Hepatocyte (in vitro differentiated cells): ENCODE results near the gene CDK5. TPM values are rescaled to one million over a fixed set of nuclear protein-coding genes. Genes with fewer than 3 reads are reported as not detected.

Source experiments
- DNase-seq: peaks from one replicate; pipeline ENCODE4 v3.0.0-alpha.2; 2016; ENCODE audit warnings: low spot score
- H2AFZ ChIP-seq: fragments of 200-600 bp; sonication (generic); 2 replicates; pipeline ENCODE4 v1.6.0; 2016; ENCODE audit warnings: antibody characterized with exemption, mild to moderate bottlenecking
- H3K27ac ChIP-seq: fragments of 200-600 bp; sonication (generic); 2 replicates; pipeline ENCODE4 v1.5.1; 2016; ENCODE audit warnings: mild to moderate bottlenecking
- H3K27me3 ChIP-seq: fragments of 200-600 bp; sonication (generic); 2 replicates; pipeline ENCODE4 v1.6.1; 2016
- H3K36me3 ChIP-seq: fragments of 200-600 bp; sonication (generic); replicated peaks from 2 replicates; pipeline ENCODE4 v1.5.1; 2016; ENCODE audit warnings: low read depth; ENCODE audit not compliant: insufficient read depth
- H3K4me1 ChIP-seq: fragments of 200-600 bp; sonication (generic); 2 replicates; pipeline ENCODE4 v1.5.1; 2016; ENCODE audit warnings: mild to moderate bottlenecking, moderate library complexity; ENCODE audit not compliant: insufficient read depth
- H3K4me2 ChIP-seq: fragments of 200-600 bp; sonication (generic); 2 replicates; pipeline ENCODE4 v1.6.0; 2016
- H3K4me3 ChIP-seq: fragments of 200-600 bp; sonication (generic); 2 replicates; pipeline ENCODE4 v1.5.1; 2016; ENCODE audit warnings: mild to moderate bottlenecking
- H3K79me2 ChIP-seq: fragments of 200-600 bp; sonication (generic); 2 replicates; pipeline ENCODE4 v1.6.0; 2017; ENCODE audit warnings: mild to moderate bottlenecking
- H3K9me2 ChIP-seq: fragments of 200-600 bp; sonication (generic); replicated peaks from 2 replicates; pipeline ENCODE4 v1.6.0; 2017; ENCODE audit warnings: mild to moderate bottlenecking; ENCODE audit not compliant: insufficient read depth
- H3K9me3 ChIP-seq: fragments of 200-600 bp; sonication (generic); 2 replicates; pipeline ENCODE4 v1.5.1; 2016; ENCODE audit warnings: low read depth, mild to moderate bottlenecking
- H4K20me1 ChIP-seq: fragments of 200-600 bp; sonication (generic); 2 replicates; pipeline ENCODE4 v1.6.0; 2016; ENCODE audit warnings: mild to moderate bottlenecking; ENCODE audit not compliant: insufficient read depth, poor library complexity, severe bottlenecking
- EZH2 ChIP-seq: fragments of 200-600 bp; sonication (generic); IDR thresholded peaks from 2 replicates; pipeline ENCODE4 v1.6.1; 2016; ENCODE audit warnings: antibody characterized with exemption, mild to moderate bottlenecking, borderline replicate concordance
- EZH2phosphoT487 ChIP-seq: fragments of 200-600 bp; sonication (generic); IDR thresholded peaks from one replicate; pipeline ENCODE4 v1.6.1; 2018; ENCODE audit warnings: antibody characterized with exemption, mild to moderate bottlenecking, low read depth, moderate library complexity; ENCODE audit not compliant: unreplicated experiment, severe bottlenecking
- WGBS: methylation state at CpG from one replicate; pipeline ENCODE4 v1.1.6; 2016; ENCODE audit warnings: low lambda C conversion rate; ENCODE audit errors: missing lambda C conversion rate; 5-methylcytosine and 5-hydroxymethylcytosine counted together
- polyA plus RNA-seq: library from polyadenylated mRNA; unstranded; fragments of >200 nt; fragmentation: Nextera tagmentation; extraction: Ambion mirVana; gene quantifications from 2 replicates; pipeline ENCODE4 v1.2.1, GENCODE V29; 2016
- total RNA-seq: library from RNA; depleted of rRNA; stranded (reverse); fragments of >200 nt; gene quantifications from 2 replicates; pipeline ENCODE4 v1.2.3, GENCODE V29; 2014
- TF ChIP-seq, protein P1 (sequence below): fragments of 200-600 bp; sonication (generic); IDR thresholded peaks from 2 replicates; pipeline ENCODE4 v1.5.1; 2016; ENCODE audit warnings: antibody characterized with exemption, mild to moderate bottlenecking; ENCODE audit not compliant: poor library complexity

The CDK5 gene
- total and polyA plus RNA-seq, 2 experiments from 2014 or later, result 17.4 to 29.4 TPM

DNA sequence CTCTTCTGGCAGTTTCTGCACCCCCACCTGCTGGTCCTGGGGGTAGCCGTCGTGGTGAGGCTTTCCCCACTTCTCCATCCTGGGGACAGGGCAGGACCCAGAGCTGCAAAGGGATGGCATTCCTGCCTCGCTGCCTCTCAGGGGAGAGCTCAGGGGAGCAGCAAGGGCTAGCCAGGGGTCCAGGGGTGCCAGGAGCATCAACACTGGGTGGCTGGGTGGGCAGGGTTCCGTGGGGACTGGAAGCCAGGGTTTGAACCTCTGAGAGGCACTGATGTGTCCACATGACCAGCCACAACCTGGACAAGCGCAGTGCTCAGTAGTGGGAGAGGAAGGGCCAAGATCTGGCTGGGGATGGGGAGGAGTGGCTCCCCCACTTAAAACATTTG, 23.8 kb downstream of the CDK5 start:
- Histone ChIP-seq H3K9me3 (no peaks in the 10 kb centered on the region), H4K20me1 (no peaks in the 10 kb centered on the region), H3K27ac (no peak overlapping the region), H3K4me3 (no peak overlapping the region), H2AFZ (no peak overlapping the region), H3K79me2 (peaks cover 12% of the 10 kb centered on the region), H3K9me2 (no peaks in the 10 kb centered on the region), H3K27me3 (no peaks in the 10 kb centered on the region), H3K36me3 (no peaks in the 10 kb centered on the region), H3K4me1 (peaks cover 12% of the 10 kb centered on the region), H3K4me2 (no peak overlapping the region)
- TF ChIP-seq EZH2 (no peak), EZH2phosphoT487 (no peak)
- TF ChIP-seq, protein P1, sequence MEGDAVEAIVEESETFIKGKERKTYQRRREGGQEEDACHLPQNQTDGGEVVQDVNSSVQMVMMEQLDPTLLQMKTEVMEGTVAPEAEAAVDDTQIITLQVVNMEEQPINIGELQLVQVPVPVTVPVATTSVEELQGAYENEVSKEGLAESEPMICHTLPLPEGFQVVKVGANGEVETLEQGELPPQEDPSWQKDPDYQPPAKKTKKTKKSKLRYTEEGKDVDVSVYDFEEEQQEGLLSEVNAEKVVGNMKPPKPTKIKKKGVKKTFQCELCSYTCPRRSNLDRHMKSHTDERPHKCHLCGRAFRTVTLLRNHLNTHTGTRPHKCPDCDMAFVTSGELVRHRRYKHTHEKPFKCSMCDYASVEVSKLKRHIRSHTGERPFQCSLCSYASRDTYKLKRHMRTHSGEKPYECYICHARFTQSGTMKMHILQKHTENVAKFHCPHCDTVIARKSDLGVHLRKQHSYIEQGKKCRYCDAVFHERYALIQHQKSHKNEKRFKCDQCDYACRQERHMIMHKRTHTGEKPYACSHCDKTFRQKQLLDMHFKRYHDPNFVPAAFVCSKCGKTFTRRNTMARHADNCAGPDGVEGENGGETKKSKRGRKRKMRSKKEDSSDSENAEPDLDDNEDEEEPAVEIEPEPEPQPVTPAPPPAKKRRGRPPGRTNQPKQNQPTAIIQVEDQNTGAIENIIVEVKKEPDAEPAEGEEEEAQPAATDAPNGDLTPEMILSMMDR, result no peak
- DNase-seq, result no peak
- WGBS, result 95% methylated on average over 5 of the region's 5 CpGs

DNA sequence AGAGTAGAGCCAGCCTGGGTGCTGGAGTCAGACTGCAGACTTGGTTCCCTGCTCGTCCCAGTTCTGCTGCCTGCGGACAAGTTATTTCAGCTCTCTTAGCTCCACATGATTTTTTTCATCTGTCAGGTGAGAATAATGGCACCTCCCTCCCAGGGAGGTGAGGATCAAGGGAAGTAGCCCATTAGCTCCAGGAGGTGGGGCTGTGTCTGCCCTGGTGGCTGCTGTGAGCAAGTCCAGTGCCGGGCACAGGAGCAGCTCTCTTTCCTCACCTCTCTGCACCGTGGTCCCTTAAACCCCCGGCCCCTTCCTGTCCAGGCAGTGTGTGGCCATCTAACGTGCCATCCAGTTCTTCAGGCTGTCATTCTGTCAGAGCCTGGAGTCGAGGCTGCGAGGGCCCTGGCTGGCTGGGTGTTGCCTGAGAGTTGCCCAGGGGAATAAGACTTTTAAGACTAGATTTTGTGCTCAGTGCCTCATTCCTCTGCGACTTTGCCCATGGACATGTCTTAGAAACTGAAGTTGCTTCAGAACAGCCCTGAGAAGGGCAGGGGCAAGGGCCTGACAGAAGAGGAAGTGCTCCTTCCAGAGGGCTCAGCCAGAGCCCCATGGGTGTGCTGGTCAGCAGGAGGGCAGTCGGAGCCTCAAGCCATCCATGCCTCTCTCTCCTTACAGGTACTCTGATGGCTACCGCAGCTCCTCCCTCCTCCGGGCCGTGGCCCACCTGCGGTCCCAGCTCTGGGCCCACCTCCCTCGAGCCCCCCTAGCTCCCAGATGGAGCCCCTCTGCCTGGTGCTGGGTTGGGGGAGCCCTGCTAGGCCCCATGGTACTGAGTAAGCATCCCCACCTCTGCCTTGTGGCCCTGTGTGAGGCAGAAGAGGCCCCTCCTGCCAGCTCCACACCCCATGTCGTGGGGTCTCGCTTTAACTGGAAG, 24.5 kb downstream of the CDK5 start:
- Histone ChIP-seq H3K4me3 (no peak overlapping the region), H2AFZ (no peak overlapping the region), H3K9me3 (no peaks in the 10 kb centered on the region), H3K27ac (no peak overlapping the region), H3K4me2 (no peak overlapping the region), H3K79me2 (peaks cover 13% of the 10 kb centered on the region), H3K4me1 (peaks cover 8% of the 10 kb centered on the region), H3K36me3 (no peaks in the 10 kb centered on the region), H3K27me3 (no peaks in the 10 kb centered on the region), H3K9me2 (no peaks in the 10 kb centered on the region), H4K20me1 (no peaks in the 10 kb centered on the region)
- no peak for DNase-seq
- WGBS, result 95% methylated on average over 17 of the region's 17 CpGs
- no peak for TF ChIP-seq EZH2phosphoT487
- TF ChIP-seq, protein P1, result no peak
- no peak for TF ChIP-seq EZH2

DNA sequence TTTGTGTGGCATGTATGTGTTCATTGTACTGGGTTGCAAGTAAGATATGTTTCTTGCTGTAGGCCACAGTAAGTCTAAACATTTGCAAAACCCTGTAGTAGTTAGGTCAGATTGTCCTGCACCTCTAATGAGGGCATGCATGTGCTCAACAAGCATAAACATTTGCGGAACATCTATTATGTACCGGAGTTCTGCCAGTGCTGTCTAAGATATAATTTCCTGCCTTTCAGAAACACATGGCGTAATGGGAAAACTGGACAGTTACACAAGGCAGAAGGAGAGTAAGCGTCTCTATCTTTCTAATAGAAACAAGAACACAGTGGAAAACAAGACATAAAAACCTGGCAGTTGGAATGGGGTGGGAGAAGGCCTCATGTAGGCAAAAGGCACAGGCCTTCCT, 26.7 kb downstream of the CDK5 start:
- H3K4me2 ChIP-seq, result no peak overlapping the region
- H3K9me2 ChIP-seq, result no peaks in the 10 kb centered on the region
- H3K27me3 ChIP-seq, result no peaks in the 10 kb centered on the region
- H4K20me1 ChIP-seq, result no peaks in the 10 kb centered on the region
- no peaks in the 10 kb centered on the region for H3K36me3 ChIP-seq
- H3K27ac ChIP-seq, result no peak overlapping the region
- no peak for DNase-seq
- no peaks in the 10 kb centered on the region for H3K9me3 ChIP-seq
- WGBS, result 88% methylated on average over 4 of the region's 4 CpGs
- no peak overlapping the region for H3K4me3 ChIP-seq
- peaks cover 13% of the 10 kb centered on the region for H3K79me2 ChIP-seq
- no peak overlapping the region for H2AFZ ChIP-seq
- TF ChIP-seq EZH2phosphoT487, result no peak
- TF ChIP-seq EZH2, result no peak
- TF ChIP-seq, protein P1, result no peak
- H3K4me1 ChIP-seq, result peaks cover 8% of the 10 kb centered on the region
